GM11168 (cell line): ENCODE measurements around the gene NCAM1.

Source experiments
- in situ Hi-C: fragments of 300-500 bp; cut with MboI; formaldehyde crosslinking; loops from one replicate; pipeline ENCODE4 v1.12.0; 2022; ENCODE audit warnings: low sequenced_read_pairs; ENCODE audit not compliant: unreplicated experiment

NCAM1 gene

DNA sequence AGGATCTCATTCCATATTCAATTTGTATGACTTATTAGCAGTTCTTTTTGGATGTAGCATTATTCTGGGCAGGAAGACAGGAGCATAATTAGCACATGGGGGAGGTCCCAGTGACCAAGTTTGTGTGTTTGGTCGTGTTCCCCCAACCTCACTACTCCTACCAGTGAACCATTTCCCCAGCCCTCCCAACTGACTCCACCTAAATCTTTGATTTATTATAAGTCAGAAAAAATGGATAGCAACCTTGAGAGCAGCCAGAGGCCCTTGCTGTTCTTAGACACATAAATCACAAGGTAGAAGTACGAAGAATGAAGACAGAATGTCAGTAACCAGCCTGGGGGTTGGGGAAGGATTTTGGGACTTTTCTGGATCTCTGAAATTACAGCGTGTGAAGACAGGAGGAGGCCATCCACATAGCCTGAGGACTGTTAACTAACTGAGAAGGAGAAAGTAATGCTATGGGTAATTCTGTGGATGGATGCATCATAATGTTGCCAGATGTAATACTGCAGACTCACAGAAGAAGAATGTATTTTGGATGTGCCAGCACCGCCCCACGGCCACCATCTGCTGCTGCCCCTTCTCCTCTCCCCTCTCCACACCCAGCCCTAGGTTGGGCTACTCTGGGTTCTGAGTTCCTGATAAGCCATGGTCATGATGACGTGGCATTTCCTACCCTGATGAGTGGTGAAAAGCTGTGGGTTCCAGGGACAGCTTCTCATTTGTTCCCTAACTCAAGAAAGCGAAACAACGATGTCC is 228.9 kb downstream of the NCAM1 start:
- in situ Hi-C loops = no loop called here

DNA sequence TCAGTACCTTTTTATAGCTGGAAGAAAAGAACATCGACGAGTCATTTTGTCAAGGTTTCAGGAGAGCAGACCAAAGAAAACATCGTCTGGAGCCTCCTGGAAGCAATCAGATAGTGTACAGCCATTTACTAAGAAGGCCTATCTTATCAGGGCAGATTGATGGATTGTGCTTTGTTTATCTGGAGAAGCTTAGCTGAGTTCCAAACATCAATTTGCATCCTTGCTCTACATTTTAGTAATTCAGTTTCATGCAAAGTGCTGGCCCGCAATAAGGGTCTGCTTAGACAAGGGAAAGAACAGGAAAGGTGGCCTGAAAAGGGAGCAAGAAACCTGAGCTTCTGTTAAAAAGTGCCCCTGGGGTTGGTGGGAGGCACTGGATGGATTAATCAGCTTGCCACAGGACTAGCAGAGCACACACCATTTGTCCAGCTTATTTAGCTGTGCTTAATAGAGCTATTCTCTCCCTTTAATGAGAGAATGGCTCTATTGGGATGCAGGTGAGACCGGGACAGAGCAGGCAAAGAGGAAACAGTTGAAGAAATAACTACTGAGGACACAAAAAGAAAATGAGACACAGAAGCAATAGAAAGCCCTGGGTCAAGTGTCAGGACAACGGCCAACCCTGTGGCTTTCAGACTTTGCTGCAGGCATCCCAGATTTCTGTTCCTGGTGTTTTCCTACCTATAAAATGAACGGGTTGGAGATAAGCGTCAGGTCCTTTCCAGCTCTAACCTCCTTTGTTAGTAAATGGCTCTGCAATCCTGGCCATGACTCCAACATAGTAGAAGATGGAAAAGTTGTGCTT is 231.1 kb downstream of the NCAM1 start:
- in situ Hi-C loops = no loop called here

GRCh38 chr11:113193016-113193415 is 231.8 kb downstream of the NCAM1 start:
- in situ Hi-C loops = no loop called here

GRCh38 chr11:113193946-113194345 is 232.7 kb downstream of the NCAM1 start:
- in situ Hi-C loops = no loop called here

DNA sequence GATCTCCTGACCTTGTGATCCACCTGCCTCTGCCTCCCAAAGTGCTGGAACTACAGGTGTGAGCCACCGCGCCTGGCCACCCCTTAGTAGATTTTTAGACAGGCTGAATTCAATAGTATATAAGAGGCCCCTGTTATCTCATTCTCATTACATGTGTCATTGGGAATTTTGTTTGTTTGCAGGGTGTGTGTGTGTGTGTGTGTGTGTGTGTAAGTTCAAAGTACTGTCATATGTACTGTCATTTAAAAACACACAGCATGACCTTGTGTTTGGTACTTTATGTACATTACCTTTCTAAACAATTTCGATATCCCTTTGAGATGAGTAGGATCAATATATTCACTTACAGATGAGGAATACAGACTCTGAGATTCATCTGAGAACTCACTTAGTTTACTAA is 234.5 kb downstream of the NCAM1 start:
- in situ Hi-C loops = no loop called here

GRCh38 chr11:113197446-113197845 is 236.2 kb downstream of the NCAM1 start:
- in situ Hi-C loops = no loop called here

GRCh38 chr11:113198972-113199661 is 237.9 kb downstream of the NCAM1 start:
- in situ Hi-C loops = no loop called here

- in situ Hi-C loops = no loop called here
These were observed 238.6 kb downstream of the NCAM1 start for GRCh38 chr11:113199866-113200265.

DNA sequence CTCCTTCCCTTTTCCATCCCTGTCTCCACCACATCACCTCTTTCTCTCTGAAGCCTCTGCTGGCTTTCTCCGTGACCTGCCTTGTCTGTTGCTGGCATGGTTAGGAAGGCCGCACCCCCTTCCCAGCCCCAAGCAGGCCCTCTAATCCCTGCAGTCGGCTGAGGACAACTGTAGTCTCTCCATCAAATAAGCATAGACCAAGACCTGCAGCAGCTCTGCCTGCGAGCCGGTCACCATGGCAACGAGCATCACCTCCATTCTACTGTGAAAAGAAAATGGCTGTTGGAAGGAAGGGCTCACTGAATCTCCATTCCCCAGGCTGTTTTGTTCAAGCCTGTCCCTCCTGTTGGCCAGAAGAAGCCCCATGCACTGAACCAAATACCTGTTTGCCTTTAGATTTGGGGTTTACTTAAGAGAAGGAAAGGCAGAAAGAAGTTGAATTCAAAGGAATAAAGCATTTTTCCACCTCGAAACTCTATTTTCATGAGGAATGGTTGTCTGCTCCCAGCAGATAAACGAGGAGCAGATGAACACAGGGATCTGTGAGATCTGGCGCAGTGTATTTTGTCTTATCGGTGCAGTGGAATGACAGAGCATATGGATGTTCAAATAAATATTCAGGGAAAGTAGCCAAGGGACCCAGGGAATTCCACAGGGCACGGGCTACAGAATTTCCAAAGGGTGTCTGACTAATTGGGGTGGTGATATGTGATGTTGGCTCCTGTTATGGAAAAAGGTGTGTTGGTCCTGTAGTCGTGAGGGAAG is 240.0 kb downstream of the NCAM1 start:
- in situ Hi-C loops = no loop called here

DNA sequence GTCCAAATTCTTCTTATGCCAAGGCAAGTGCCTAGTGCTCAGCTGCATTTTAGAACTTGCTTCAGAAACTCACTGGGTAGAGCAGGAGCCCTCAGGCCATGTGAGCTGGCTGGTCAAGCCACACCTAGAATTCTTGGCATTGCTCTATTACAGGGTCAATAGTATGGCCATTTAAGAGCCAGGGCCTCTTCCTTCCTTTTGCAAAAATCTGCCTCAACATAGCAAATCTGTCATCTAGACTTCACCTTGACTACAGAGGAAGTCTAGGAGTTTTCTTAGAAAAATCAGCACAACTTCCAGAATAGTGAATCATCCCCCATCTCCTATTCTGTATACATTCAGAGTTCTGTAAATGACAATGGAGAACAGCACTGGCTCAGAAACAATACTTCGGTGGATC is 241.2 kb downstream of the NCAM1 start:
- in situ Hi-C loops = no loop called here

GRCh38 chr11:113203141-113203753 is 242.0 kb downstream of the NCAM1 start:
- in situ Hi-C loops = no loop called here

GRCh38 chr11:113204280-113204679 is 243.1 kb downstream of the NCAM1 start:
- in situ Hi-C loops = no loop called here

GRCh38 chr11:113213549-113213948 is 252.3 kb downstream of the NCAM1 start:
- in situ Hi-C loops = no loop called here

GRCh38 chr11:113222241-113222640 is 261.0 kb downstream of the NCAM1 start:
- in situ Hi-C loops = no loop called here

- in situ Hi-C loops = no loop called here
These were observed 273.7 kb downstream of the NCAM1 start for GRCh38 chr11:113234888-113235287.

- in situ Hi-C loops = no loop called here
These were observed 276.0 kb downstream of the NCAM1 start for GRCh38 chr11:113237261-113237660.

GRCh38 chr11:113238721-113239120 is 277.5 kb downstream of the NCAM1 start:
- in situ Hi-C loops = no loop called here

DNA sequence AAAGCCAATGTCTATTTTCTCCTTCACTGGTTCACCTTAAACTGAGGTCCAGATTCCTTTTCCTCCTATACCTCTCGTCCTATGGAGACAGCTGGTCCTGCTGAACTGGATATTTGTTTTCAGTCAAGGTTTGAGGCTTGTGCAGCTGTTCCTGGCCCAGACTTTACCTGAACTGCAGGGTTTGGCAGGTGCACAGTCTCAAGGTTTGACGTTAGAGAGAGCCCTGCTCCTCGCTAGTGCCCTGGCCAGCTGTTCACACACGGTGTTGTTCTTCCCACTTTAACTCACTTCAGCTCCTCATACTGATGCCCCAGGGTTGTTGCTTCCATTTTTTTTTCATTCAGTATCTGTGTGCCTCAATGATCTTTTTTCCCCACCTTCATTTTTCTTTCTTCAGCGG is 279.2 kb downstream of the NCAM1 start:
- in situ Hi-C loops = no loop called here

- in situ Hi-C loops = no loop called here
These were observed 279.8 kb downstream of the NCAM1 start for GRCh38 chr11:113240790-113241635.
